Smooth muscle cell (in vitro differentiated cells): ENCODE data around the gene NTRK3. TPM values are rescaled to one million over a fixed set of nuclear protein-coding genes. Genes with fewer than 3 reads are reported as not detected.

Source experiments
- DNase-seq: peaks from one replicate; lab custom pipeline; 2025; ENCODE audit not compliant: unreplicated experiment; lab: John Stamatoyannopoulos, UW
- H2AFZ ChIP-seq: fragments of 200-600 bp; sonication (generic); 2 replicates; pipeline ENCODE4 v1.6.0; 2016; ENCODE audit warnings: antibody characterized with exemption, low read depth, mild to moderate bottlenecking
- H3F3A ChIP-seq: fragments of 200-600 bp; sonication (generic); 2 replicates; pipeline ENCODE4 v1.6.0; 2017; ENCODE audit warnings: antibody characterized with exemption, low read depth
- H3K27ac ChIP-seq: fragments of 200-600 bp; sonication (generic); 2 replicates; pipeline ENCODE4 v1.5.1; 2016; ENCODE audit warnings: low read depth, mild to moderate bottlenecking
- H3K27me3 ChIP-seq: fragments of 200-600 bp; sonication (generic); 2 replicates; pipeline ENCODE4 v1.6.1; 2016; ENCODE audit warnings: low read depth, mild to moderate bottlenecking
- H3K36me3 ChIP-seq: fragments of 200-600 bp; sonication (generic); 2 replicates; pipeline ENCODE4 v1.5.1; 2016; ENCODE audit warnings: low read depth
- H3K4me1 ChIP-seq: fragments of 200-600 bp; sonication (generic); 2 replicates; pipeline ENCODE4 v1.5.1; 2016; ENCODE audit warnings: low read depth
- H3K4me2 ChIP-seq: fragments of 200-600 bp; sonication (generic); 2 replicates; pipeline ENCODE4 v1.6.0; 2016; ENCODE audit warnings: mild to moderate bottlenecking
- H3K4me3 ChIP-seq: fragments of 200-600 bp; sonication (generic); 2 replicates; pipeline ENCODE4 v1.5.1; 2016; ENCODE audit warnings: mild to moderate bottlenecking
- H3K79me2 ChIP-seq: fragments of 200-600 bp; sonication (generic); 2 replicates; pipeline ENCODE4 v1.6.0; 2016; ENCODE audit warnings: low read depth, mild to moderate bottlenecking
- H3K9ac ChIP-seq: fragments of 200-600 bp; sonication (generic); 2 replicates; pipeline ENCODE4 v1.6.0; 2016; ENCODE audit warnings: low read depth
- H3K9me3 ChIP-seq: fragments of 200-600 bp; sonication (generic); replicated peaks from 2 replicates; pipeline ENCODE4 v1.5.1; 2016; ENCODE audit warnings: low read depth
- H4K20me1 ChIP-seq: fragments of 200-600 bp; sonication (generic); 2 replicates; pipeline ENCODE4 v1.6.0; 2016; ENCODE audit warnings: low read depth
- WGBS: methylation state at CpG from one replicate; pipeline ENCODE4 v1.1.7; 2016; ENCODE audit warnings: low lambda C conversion rate; 5-methylcytosine and 5-hydroxymethylcytosine counted together
- polyA plus RNA-seq: library from polyadenylated mRNA; unstranded; fragments of >200 nt; fragmentation: Nextera tagmentation; extraction: Ambion mirVana; gene quantifications from 2 replicates; pipeline ENCODE4 v1.2.1, GENCODE V29; 2016
- total RNA-seq: library from RNA; depleted of rRNA; stranded (reverse); fragments of >200 nt; gene quantifications from 2 replicates; pipeline ENCODE4 v1.2.3, GENCODE V29; 2014
- TF ChIP-seq, protein P1 (sequence below): fragments of 200-600 bp; sonication (generic); IDR thresholded peaks from 2 replicates; pipeline ENCODE4 v1.5.1; 2017; ENCODE audit warnings: borderline replicate concordance, mild to moderate bottlenecking, antibody characterized with exemption; ENCODE audit not compliant: insufficient read depth, poor library complexity, severe bottlenecking

NTRK3 gene
- total and polyA plus RNA-seq, 2 experiments from 2014 or later = 3.3 to 3.5 TPM

DNA sequence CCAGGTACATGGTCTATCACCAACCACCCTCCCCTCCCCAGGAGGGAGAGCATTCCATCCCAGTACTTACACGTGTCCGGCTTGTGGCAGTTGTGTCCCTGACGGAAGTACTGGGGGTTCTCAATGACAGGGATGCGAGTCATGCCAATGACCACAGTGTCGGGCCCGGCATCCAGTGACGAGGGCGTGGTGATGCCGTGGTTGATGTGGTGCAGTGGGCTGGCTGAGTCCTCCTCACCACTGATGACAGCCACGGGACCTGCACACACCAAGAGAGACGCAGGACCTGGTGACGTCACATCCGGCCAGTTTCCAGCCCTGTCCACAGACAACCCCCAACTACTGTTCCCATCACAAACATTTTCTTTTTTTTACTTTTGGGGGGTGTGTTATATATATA, 223.8 kb downstream of the NTRK3 start:
- H2AFZ ChIP-seq = no peak overlapping the region
- no peaks in the 10 kb centered on the region for H3K79me2 ChIP-seq
- peaks cover 21% of the 10 kb centered on the region for H3K4me1 ChIP-seq
- H3K27ac ChIP-seq = no peak overlapping the region
- no peaks in the 10 kb centered on the region for H4K20me1 ChIP-seq
- WGBS = 76% methylated on average over 13 of the region's 13 CpGs
- no peak overlapping the region for H3K4me3 ChIP-seq
- no peak for DNase-seq
- no peak overlapping the region for H3K4me2 ChIP-seq
- H3K9ac ChIP-seq = no peak overlapping the region
- H3K27me3 ChIP-seq = no peaks in the 10 kb centered on the region
- no peaks in the 10 kb centered on the region for H3K9me3 ChIP-seq
- TF ChIP-seq, protein P1, sequence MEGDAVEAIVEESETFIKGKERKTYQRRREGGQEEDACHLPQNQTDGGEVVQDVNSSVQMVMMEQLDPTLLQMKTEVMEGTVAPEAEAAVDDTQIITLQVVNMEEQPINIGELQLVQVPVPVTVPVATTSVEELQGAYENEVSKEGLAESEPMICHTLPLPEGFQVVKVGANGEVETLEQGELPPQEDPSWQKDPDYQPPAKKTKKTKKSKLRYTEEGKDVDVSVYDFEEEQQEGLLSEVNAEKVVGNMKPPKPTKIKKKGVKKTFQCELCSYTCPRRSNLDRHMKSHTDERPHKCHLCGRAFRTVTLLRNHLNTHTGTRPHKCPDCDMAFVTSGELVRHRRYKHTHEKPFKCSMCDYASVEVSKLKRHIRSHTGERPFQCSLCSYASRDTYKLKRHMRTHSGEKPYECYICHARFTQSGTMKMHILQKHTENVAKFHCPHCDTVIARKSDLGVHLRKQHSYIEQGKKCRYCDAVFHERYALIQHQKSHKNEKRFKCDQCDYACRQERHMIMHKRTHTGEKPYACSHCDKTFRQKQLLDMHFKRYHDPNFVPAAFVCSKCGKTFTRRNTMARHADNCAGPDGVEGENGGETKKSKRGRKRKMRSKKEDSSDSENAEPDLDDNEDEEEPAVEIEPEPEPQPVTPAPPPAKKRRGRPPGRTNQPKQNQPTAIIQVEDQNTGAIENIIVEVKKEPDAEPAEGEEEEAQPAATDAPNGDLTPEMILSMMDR = no peak
- no peaks in the 10 kb centered on the region for H3K36me3 ChIP-seq
- no peaks in the 10 kb centered on the region for H3F3A ChIP-seq

GRCh38 chr15:88031461-88031860, 225.1 kb downstream of the NTRK3 start:
- Histone ChIP-seq H3K36me3 (no peaks in the 10 kb centered on the region), H3K27me3 (no peaks in the 10 kb centered on the region), H3K79me2 (no peaks in the 10 kb centered on the region), H3K9ac (no peak overlapping the region), H3K4me1 (peaks cover 18% of the 10 kb centered on the region), H3K9me3 (no peaks in the 10 kb centered on the region), H2AFZ (no peak overlapping the region), H3K4me3 (no peak overlapping the region), H3K4me2 (no peak overlapping the region), H4K20me1 (no peaks in the 10 kb centered on the region), H3F3A (no peaks in the 10 kb centered on the region), H3K27ac (no peak overlapping the region)
- no peak for DNase-seq
- TF ChIP-seq, protein P1 = no peak
- 80% methylated on average over 2 of the region's 2 CpGs for WGBS

DNA sequence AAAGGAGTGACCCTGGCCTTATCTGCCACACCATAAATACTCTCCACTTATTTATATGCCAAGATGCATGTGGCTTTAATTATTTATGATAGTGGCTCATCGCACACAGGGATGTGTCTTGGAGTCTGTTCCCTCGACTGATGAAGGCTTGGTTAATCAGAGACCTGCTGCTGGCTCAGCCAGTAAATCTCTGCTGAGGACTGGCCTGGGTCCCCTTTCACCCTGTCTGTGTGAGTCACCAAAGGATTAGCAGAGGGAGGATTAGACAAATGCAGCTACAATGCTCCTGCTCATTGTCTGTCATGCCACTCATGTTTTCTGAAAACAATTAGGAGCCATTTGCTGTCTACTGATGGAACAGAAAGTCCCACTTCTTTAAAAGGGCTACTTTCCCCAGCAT, 226.8 kb downstream of the NTRK3 start:
- no peak overlapping the region for H2AFZ ChIP-seq
- no peaks in the 10 kb centered on the region for H3F3A ChIP-seq
- H3K9me3 ChIP-seq = no peaks in the 10 kb centered on the region
- H3K9ac ChIP-seq = no peak overlapping the region
- 9% methylated on average over 2 of the region's 2 CpGs for WGBS
- peaks cover 15% of the 10 kb centered on the region for H3K4me1 ChIP-seq
- no peak overlapping the region for H3K27ac ChIP-seq
- no peaks in the 10 kb centered on the region for H3K79me2 ChIP-seq
- no peaks in the 10 kb centered on the region for H4K20me1 ChIP-seq
- no peaks in the 10 kb centered on the region for H3K36me3 ChIP-seq
- no peak for DNase-seq
- TF ChIP-seq, protein P1 = no peak
- no peak overlapping the region for H3K4me3 ChIP-seq
- no peaks in the 10 kb centered on the region for H3K27me3 ChIP-seq
- peak overlapping the region; percentile 21 for H3K4me2 ChIP-seq

DNA sequence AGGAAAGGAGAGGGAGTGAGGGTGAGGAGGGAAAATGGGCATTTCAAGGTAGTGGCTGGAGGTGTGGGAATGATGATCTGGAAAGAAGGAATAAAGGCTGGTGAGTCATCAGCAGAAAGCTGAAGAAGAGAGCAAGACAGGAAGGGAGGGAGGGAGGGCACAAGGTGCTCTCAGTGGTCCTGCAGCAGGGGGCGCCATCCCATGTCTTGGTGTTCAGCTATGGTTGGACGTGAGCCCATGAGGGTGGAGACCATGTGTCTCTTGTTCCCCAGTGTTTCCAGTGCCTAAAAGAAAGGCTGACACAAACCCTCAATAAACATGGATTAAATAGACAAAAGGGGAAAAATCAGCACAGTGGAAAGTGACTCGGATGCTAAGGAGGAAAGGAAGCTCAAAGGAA, 228.5 kb downstream of the NTRK3 start:
- TF ChIP-seq, protein P1 = no peak
- Histone ChIP-seq H3K79me2 (no peaks in the 10 kb centered on the region), H3K9me3 (no peaks in the 10 kb centered on the region), H3K36me3 (no peaks in the 10 kb centered on the region), H4K20me1 (no peaks in the 10 kb centered on the region), H3K4me2 (no peak overlapping the region), H3K9ac (no peak overlapping the region), H3K4me1 (peaks cover 22% of the 10 kb centered on the region), H3K27ac (no peak overlapping the region), H2AFZ (no peak overlapping the region), H3K4me3 (no peak overlapping the region), H3K27me3 (no peaks in the 10 kb centered on the region), H3F3A (peaks cover 8% of the 10 kb centered on the region)
- 92% methylated on average over 2 of the region's 3 CpGs for WGBS
- no peak for DNase-seq
